NCI-H748 treated with DMSO at 0.1 percent for 48 hours (cell line): ENCODE results near the gene KRT73.
A peak's percentile ranks its signal among the peaks of the same experiment; 100 is the strongest.

Experiments used
- DNase-seq: peaks from one replicate; lab custom pipeline; 2025; lab: John Stamatoyannopoulos, UW

The KRT73 gene

DNA sequence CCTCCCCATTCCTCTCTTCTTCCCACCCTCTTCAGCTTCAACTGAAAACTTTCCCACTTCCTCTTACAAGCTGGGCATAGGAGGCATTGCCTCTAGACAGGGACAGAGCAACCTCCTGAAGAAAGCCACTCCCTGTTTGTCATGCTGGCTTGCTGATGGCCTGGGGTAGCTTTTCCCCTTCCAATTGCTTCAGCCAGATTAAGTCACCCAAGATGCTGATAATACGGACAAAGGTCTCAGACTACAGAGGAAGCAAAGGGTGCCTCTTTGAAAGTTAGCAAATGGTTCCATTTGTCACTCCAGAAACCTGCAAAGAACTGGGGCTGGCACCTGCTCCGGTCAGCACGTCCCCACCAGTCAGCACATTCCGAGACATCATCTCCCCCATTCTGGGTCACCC is 27.6 kb upstream of the KRT73 start:
- DNase-seq: no peak

DNA sequence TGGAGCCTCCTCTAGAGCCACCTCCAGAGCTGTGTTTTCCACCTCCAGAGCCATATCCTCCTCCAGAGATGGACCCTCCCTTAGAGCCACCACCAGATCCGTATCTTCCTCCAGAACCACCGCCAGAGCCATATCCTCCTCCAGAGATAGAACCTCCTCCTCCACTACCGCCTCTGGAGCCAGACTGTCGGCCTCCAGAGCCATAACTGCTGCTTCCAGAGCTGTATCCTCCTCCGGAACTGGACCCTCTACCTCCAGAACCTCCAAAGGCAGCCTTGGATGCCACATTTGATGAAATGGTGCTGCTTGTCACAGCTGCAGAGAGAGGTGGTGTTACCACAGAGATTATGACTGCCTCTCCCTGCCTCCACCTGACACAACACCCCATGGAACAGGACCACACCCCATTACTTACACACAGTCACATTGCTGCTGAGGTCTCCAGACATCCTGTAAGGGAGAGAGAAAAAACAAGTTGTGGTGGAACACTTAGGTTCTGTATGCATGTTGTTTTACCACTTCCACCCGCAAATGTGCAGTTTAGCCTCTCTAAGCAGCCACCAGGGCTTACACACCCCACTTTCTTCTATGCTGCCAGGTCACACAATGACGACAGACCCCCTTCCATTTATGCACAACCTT is 26.9 kb upstream of the KRT73 start:
- DNase-seq: no peak

- no peak for DNase-seq
Measured at GRCh38 chr12:52644078-52644415, 25.7 kb upstream of the KRT73 start.

- no peak for DNase-seq
Measured at GRCh38 chr12:52643233-52644077, 25.1 kb upstream of the KRT73 start.

DNA sequence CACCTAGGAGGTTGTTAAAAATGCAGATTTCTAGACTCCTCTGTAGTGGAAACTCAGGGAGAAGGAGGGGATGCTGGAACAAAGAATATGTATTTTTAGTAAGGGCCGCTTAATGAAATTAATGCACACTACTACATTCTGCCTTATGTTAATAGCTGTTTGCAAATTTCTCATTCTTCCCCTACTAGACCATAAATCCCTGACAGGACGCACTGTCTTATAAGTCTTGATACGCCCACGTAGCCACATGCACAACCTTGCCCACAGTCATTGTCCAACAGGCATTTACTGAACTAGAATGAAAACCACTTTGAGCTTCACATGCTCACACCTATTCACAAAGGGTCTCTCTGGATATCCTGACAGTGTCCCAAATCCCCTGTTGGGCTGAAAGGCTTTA is 23.1 kb upstream of the KRT73 start:
- no peak for DNase-seq

- DNase-seq: no peak
Measured at GRCh38 chr12:52637299-52637698, 18.9 kb upstream of the KRT73 start.

DNA sequence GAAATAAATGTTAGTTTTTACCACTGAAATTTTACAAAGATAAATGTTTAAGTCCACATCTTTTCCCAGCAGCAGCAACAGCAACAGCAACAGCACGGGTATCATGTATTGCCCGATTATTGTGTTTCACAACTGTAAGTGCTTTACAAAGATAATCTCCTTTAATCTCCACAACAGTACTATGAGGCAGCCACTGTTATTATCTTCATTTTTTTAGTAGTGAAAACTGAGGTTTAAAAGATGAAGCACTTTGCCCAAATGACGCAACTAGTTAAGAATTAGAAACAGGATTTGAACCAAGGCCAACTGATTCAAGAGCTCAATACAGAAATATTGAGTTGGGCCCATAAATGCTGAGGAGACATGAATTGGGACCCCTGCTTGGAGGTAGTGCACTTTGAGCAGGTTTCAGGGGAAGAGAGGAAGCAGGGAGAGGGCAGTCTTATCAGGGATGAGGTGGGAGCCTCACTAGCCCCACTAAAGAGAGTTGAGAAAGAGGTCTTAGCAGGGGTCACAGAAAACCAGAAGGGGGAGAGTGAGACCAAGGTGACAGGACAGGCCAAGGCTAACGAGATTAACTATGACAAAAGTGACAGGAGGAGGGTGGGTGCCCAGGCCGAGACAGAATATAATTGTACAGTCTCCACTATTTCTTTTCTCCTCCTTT is 18.4 kb upstream of the KRT73 start:
- DNase-seq: no peak

DNA sequence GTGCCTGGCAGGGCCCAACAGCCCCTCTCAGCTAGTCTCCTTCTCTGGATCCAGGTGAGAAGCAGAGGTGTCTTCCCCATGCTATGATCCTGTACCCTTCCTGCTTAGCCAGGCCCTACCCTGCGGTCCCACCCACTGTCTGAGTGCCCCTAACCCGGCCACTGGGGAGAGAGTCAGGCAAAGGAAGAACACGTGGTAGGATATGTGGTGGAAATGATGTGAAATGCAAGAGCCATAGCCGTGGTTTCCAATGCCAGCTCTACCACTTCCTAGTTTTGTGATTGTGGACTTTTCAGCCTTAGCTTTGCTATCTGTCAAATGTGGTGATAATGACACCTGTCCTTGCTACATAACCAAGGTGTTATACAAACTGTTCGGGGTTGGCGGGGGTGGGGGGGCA is 17.8 kb upstream of the KRT73 start:
- no peak for DNase-seq

- DNase-seq: no peak
Measured at GRCh38 chr12:52634266-52635056, 16.1 kb upstream of the KRT73 start.

DNA sequence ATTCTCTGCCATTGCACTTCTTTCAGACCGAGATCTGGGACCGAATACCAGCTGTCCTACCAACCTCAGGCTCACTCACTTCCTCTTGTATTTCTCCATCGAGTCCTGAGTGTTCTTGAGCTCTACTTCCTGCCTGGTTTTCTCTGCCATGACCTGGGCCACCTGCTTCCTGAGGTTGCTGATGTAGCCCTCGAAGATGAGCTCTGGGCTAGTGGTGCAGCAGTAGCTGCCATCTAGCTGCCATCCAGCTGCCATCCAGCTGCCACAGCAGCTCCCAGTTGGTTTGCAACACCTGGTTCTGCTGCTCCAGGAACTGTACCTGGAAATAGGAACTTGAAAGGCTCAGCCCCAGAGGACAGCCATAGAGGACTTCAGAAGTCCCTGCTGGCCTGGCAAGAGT is 15.0 kb upstream of the KRT73 start:
- DNase-seq: no peak

DNA sequence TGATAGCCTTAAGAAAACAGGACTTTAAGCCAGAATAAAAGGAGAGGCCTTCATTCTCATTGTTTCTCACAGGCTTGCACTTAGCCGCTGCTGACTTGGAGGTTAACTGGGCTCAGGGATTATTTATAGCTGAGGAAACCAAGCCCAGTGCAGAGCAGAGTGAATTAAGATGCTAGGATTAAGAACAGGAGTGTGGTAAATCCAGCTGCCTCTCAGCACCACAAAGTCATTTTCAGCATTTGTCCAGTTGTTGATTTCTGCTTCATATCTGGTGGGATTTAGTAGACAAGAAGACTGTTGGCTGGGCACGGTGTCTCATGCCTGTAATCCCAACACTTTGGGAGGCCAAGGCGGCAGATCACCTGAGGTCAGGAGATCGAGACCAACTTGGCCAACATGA is 14.3 kb upstream of the KRT73 start:
- DNase-seq: no peak

- DNase-seq: no peak
Measured at GRCh38 chr12:52631676-52632459, 13.5 kb upstream of the KRT73 start.

- no peak for DNase-seq
Measured at GRCh38 chr12:52631264-52631663, 12.9 kb upstream of the KRT73 start.

- no peak for DNase-seq
Measured at GRCh38 chr12:52630599-52631200, 12.3 kb upstream of the KRT73 start.

DNA sequence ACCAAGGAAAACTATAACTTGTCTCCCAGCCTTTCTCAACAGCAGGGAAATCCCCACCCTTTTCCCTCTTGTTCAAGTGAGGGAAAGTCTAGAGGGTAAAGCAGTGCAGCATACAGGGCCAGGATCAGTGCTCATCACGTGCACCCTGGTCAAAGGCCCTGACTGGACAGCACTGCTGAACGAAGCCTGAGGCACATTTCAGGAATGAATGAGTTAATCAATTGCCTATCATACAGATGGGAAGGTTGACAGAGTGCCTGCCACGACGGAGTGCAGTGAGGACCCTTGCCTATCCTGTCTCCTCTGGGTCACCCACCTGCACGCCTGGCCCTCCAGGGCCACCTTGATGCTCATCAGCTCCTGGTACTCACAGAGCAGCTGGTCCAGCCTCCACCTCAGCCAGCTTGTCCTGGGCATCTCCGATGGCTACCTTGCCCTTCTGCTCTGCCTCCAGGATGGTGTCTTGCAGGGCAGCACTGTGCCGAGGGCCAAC is 11.7 kb upstream of the KRT73 start:
- DNase-seq: no peak

DNA sequence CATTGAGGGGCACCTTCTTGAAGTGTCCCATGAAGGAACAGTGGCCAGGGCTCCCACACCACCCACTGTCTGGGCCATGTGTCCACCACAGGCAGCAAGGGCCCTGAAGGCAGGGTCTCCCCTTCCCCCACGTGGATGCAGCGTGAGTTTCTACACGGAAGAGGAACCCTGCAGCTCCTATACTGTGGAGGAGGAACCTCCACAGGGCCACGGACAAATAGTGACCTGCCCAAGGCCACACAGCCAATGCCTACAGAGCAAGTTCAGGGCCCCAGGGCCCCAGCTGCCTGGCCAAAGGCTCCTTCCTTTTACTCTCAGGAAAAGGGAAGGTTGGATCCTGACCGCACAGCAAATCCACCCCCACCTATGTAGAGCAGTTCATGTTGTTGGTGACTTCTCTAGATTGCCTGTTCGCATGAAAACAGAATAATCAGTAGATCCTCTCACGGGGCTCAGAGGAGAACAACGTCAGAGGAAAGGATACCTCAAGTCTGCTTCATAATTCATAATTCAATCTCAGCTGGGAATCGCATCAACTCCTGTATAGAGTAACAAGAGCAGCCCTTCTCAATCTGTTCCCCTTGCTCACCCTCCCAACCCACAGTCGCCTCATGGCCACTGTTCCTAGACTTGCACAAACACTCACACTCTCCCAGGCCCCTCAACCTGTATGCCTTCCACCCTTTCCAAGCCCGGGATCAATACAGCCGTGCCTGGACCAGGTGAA is 11.1 kb upstream of the KRT73 start:
- DNase-seq: no peak

- DNase-seq: no peak
Measured at GRCh38 chr12:52628841-52629240, 10.5 kb upstream of the KRT73 start.

DNA sequence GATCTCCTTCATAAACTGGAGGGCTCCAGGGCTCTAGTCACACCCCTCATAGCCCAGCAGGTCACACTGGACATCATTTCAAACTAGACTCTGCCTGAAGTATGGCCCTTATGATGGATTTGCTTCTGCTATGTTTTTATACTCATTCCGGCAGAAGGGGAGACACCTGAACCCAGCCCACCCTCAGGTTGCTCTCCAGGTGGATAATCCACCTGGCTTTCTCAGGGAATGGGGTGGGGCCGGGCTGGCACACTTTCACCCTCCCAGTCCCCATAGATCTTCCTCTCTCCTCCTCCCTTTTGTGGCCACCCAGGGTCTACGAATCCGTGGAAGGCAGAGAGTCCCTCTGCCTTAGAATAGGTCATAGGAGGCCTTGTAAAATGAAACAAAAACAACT is 9.8 kb upstream of the KRT73 start:
- DNase-seq: no peak

- peak; percentile 4 for DNase-seq
Measured at GRCh38 chr12:52627395-52628110, 9.2 kb upstream of the KRT73 start.

DNA sequence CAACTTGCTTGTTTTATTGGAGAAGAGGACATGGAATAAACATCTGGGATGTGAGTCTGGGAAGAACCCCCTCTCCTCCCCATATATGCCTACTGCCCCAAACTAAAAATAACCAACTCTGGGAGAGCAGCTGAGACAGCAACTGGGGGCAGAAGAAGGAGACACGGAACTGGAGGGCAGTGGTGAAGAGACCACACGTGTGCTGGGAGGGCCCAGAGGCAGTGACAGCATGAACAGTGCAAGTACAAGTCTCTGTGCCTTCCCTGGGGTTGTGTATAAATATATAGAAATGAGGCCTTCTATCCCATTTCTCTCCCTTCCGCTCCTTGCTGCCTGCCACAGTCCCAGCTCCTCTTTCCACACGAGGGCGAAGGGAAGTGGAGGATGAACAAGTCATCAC is 4.0 kb upstream of the KRT73 start:
- DNase-seq: no peak
